HCT116 (cell line): ENCODE measurements around the gene CFAP54. TPM values are rescaled to one million over a fixed set of nuclear protein-coding genes. Genes with fewer than 3 reads are reported as not detected.

Experiments used
- ATAC-seq: fragments of 200-7000 bp; cut with Tn5 transposase; 2 replicates; pipeline ENCODE4 v1.9.1; 2020; ENCODE audit warnings: mild to moderate bottlenecking, moderate library complexity
- BruUV-seq: library from RNA; stranded (reverse); fragments of 400-500 nt; replicated peaks from 2 replicates; lab custom pipeline; 2021; lab: Mats Ljungman, UMichigan
- CTCF ChIA-PET: fragments of 300-600 bp; sonication (Branson Sonifier 250); formaldehyde crosslinking; loops from one replicate; lab custom pipeline; 2021; ENCODE audit warnings: antibody characterized with exemption; lab: Charles Lee
- POLR2A ChIA-PET: fragments of 300-600, 350-600 bp; sonication (Branson Sonifier 250); formaldehyde crosslinking; loops from one replicate; lab custom pipeline; 2021; ENCODE audit warnings: antibody characterized with exemption; lab: Charles Lee
- RAD21 ChIA-PET, 2 experiments: fragments of 300-600 bp; sonication (Branson Sonifier 250); formaldehyde crosslinking; loops; one replicate each; lab custom pipeline; 2023; ENCODE audit warnings: low total read pairs in 2 of 2; ENCODE audit not compliant: uncharacterized antibody in 2 of 2, unreplicated experiment in 2 of 2, low non-redundant PET in 1 of 2; lab: Charles Lee
- DNase-seq: peaks from one replicate; pipeline ENCODE4 v3.0.0-alpha.2; 2010; ENCODE audit warnings: low read depth, low spot score
- H2AFZ ChIP-seq: fragments of 200-600 bp; shearing (Covaris generic), sonication (generic); 2 replicates; pipeline ENCODE4 v1.6.1; 2017; ENCODE audit warnings: low read depth, mixed run types, mixed read lengths, antibody characterized with exemption, low read length; ENCODE audit not compliant: poor library complexity, severe bottlenecking
- H3K27ac ChIP-seq: 2 replicates; pipeline ENCODE4 v1.5.1; 2012; ENCODE audit warnings: low read depth, low read length
- H3K27me3 ChIP-seq: fragments of 200-600 bp; sonication (generic); 2 replicates; pipeline ENCODE4 v1.6.1; 2016; ENCODE audit warnings: mixed run types, low read length, mixed read lengths; ENCODE audit not compliant: insufficient read depth
- H3K36me3 ChIP-seq, 2 experiments: fragments of 200-500 bp in 1 of 2; fragments of 200-600 bp in 1 of 2; sonication (Bioruptor generic) in 1 of 2; sonication (generic) in 1 of 2; 2 replicates each; pipeline versions ENCODE4 v1.5.1 to v1.6.1; 2014 to 2016; ENCODE audit warnings: low read length in 2 of 2, inconsistent platforms in 1 of 2, mixed read lengths in 1 of 2, mixed run types in 1 of 2; ENCODE audit not compliant: insufficient read depth in 2 of 2, control insufficient read depth in 1 of 2
- H3K4me1 ChIP-seq, 2 experiments: fragments of 200-600 bp in 1 of 2; sonication (generic) in 1 of 2; 2 replicates each; pipeline versions ENCODE4 v1.5.1 to v1.6.1; 2012 to 2017; ENCODE audit warnings: low read length in 2 of 2, inconsistent platforms in 1 of 2, mild to moderate bottlenecking in 1 of 2, mixed read lengths in 1 of 2, mixed run types in 1 of 2, moderate library complexity in 1 of 2; ENCODE audit not compliant: insufficient read depth in 2 of 2, control insufficient read depth in 1 of 2
- H3K4me2 ChIP-seq: fragments of 200-600 bp; sonication (generic); 2 replicates; pipeline ENCODE4 v1.6.1; 2017; ENCODE audit warnings: mixed run types, low read length, mixed read lengths
- H3K4me3 ChIP-seq, 2 experiments: fragments of 200-600 bp in 1 of 2; sonication (generic) in 1 of 2; replicated peaks in 1 of 2; 2 replicates each; pipeline ENCODE4 v1.5.1; 2011 to 2016; ENCODE audit warnings: low read length in 2 of 2, control low read depth in 1 of 2, low read depth in 1 of 2, mild to moderate bottlenecking in 1 of 2, mixed read lengths in 1 of 2, mixed run types in 1 of 2
- H3K79me2 ChIP-seq: fragments of 200-600 bp; sonication (generic); 2 replicates; pipeline ENCODE4 v1.6.1; 2017; ENCODE audit warnings: mild to moderate bottlenecking, mixed run types, low read length, moderate library complexity, mixed read lengths; ENCODE audit not compliant: insufficient read depth
- H3K9ac ChIP-seq: fragments of 200-600 bp; sonication (generic); 2 replicates; pipeline ENCODE4 v1.6.1; 2016; ENCODE audit warnings: low read length, mixed read lengths
- H3K9me2 ChIP-seq: fragments of 200-600 bp; sonication (generic), shearing (Covaris generic); 2 replicates; pipeline ENCODE4 v1.6.1; 2017; ENCODE audit warnings: mixed run types, mild to moderate bottlenecking, moderate library complexity; ENCODE audit not compliant: insufficient read depth
- H3K9me3 ChIP-seq, 2 experiments: fragments of 200-500 bp in 1 of 2; fragments of 200-600 bp in 1 of 2; sonication (Bioruptor generic) in 1 of 2; sonication (generic) in 1 of 2; 2 replicates each; pipeline ENCODE4 v1.6.1; 2014 to 2017; ENCODE audit warnings: low read length in 2 of 2, mixed read lengths in 2 of 2, inconsistent platforms in 1 of 2, low read depth in 1 of 2, mild to moderate bottlenecking in 1 of 2, mixed run types in 1 of 2, moderate library complexity in 1 of 2; ENCODE audit not compliant: control insufficient read depth in 1 of 2, insufficient read depth in 1 of 2
- H4K20me1 ChIP-seq: fragments of 200-600 bp; sonication (generic), shearing (Covaris generic); 2 replicates; pipeline ENCODE4 v1.6.1; 2017; ENCODE audit warnings: mixed run types, mild to moderate bottlenecking, moderate library complexity; ENCODE audit not compliant: insufficient read depth
- ATF3 ChIP-seq: IDR thresholded peaks from 2 replicates; pipeline ENCODE4 v1.6.1; 2012
- EZH2 ChIP-seq: fragments of 200-600 bp; sonication (generic); IDR thresholded peaks from 2 replicates; pipeline ENCODE4 v1.6.1; 2017; ENCODE audit warnings: antibody characterized with exemption, mixed run types
- JUND ChIP-seq: IDR thresholded peaks from 2 replicates; pipeline ENCODE4 v1.6.1; 2012
- intact Hi-C: fragments of 100-400 bp; cut with micrococcal nuclease; formaldehyde crosslinking; loops from 2 replicates; pipeline ENCODE4 v1.10.0; 2022
- total RNA-seq: library from RNA; stranded (reverse); gene quantifications from one replicate; pipeline ENCODE4 v1.2.1, GENCODE V29; 2021; ENCODE audit not compliant: unreplicated experiment
- TF ChIP-seq, protein P1 (sequence below): IDR thresholded peaks from 2 replicates; pipeline ENCODE4 v1.6.1; 2011; ENCODE audit warnings: mild to moderate bottlenecking, low read length, moderate library complexity; ENCODE audit not compliant: insufficient replicate concordance; ENCODE audit errors: extremely low read depth
- TF ChIP-seq, protein P2 (sequence below), 3 experiments: fragments of 200-600 bp in 1 of 3; sonication (generic) in 1 of 3; IDR thresholded peaks in 2 of 3; conservative IDR thresholded peaks in 1 of 3; 2 replicates each; pipeline ENCODE4 v1.5.1; 2012 to 2017; ENCODE audit warnings: low read depth in 2 of 3, low read length in 2 of 3, antibody characterized with exemption in 1 of 3, borderline replicate concordance in 1 of 3, control low read depth in 1 of 3, mild to moderate bottlenecking in 1 of 3, mixed read lengths in 1 of 3, mixed run types in 1 of 3, moderate library complexity in 1 of 3; ENCODE audit not compliant: insufficient read depth in 1 of 3

Gene CFAP54
- total RNA-seq, 1 experiment from 2014 or later: 0.25 TPM

GRCh38 chr12:96870946-96871345 is 381.6 kb downstream of the CFAP54 start:
- no TSS peak for BruUV-seq

More at GRCh38 chr12:96870946-96871345, 381.6 kb downstream of the CFAP54 start:
- no peaks in the 10 kb centered on the region for H3K36me3 ChIP-seq
- DNase-seq (no peak), ATAC-seq (no peak)
- no peak overlapping the region for H3K4me2 ChIP-seq
- H3K9me3 ChIP-seq: no peaks in the 10 kb centered on the region
- no peak overlapping the region for H2AFZ ChIP-seq
- no peaks in the 10 kb centered on the region for H3K4me1 ChIP-seq
- RAD21 ChIA-PET: no interaction called here
- intact Hi-C loops: no loop called here
- no peak overlapping the region for H3K9ac ChIP-seq
- no peak overlapping the region for H3K27ac ChIP-seq
- H3K79me2 ChIP-seq: no peaks in the 10 kb centered on the region
- POLR2A ChIA-PET: no interaction called here
- no peaks in the 10 kb centered on the region for H4K20me1 ChIP-seq
- CTCF ChIA-PET: no interaction called here
- H3K9me2 ChIP-seq: no peaks in the 10 kb centered on the region
- no peak for TF ChIP-seq JUND
- TF ChIP-seq, protein P1, sequence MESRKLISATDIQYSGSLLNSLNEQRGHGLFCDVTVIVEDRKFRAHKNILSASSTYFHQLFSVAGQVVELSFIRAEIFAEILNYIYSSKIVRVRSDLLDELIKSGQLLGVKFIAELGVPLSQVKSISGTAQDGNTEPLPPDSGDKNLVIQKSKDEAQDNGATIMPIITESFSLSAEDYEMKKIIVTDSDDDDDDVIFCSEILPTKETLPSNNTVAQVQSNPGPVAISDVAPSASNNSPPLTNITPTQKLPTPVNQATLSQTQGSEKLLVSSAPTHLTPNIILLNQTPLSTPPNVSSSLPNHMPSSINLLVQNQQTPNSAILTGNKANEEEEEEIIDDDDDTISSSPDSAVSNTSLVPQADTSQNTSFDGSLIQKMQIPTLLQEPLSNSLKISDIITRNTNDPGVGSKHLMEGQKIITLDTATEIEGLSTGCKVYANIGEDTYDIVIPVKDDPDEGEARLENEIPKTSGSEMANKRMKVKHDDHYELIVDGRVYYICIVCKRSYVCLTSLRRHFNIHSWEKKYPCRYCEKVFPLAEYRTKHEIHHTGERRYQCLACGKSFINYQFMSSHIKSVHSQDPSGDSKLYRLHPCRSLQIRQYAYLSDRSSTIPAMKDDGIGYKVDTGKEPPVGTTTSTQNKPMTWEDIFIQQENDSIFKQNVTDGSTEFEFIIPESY: no peak
- TF ChIP-seq, protein P2, sequence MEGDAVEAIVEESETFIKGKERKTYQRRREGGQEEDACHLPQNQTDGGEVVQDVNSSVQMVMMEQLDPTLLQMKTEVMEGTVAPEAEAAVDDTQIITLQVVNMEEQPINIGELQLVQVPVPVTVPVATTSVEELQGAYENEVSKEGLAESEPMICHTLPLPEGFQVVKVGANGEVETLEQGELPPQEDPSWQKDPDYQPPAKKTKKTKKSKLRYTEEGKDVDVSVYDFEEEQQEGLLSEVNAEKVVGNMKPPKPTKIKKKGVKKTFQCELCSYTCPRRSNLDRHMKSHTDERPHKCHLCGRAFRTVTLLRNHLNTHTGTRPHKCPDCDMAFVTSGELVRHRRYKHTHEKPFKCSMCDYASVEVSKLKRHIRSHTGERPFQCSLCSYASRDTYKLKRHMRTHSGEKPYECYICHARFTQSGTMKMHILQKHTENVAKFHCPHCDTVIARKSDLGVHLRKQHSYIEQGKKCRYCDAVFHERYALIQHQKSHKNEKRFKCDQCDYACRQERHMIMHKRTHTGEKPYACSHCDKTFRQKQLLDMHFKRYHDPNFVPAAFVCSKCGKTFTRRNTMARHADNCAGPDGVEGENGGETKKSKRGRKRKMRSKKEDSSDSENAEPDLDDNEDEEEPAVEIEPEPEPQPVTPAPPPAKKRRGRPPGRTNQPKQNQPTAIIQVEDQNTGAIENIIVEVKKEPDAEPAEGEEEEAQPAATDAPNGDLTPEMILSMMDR (IDR thresholded peaks at IDR 0.05 in 2 of 3, conservative IDR thresholded peaks at IDR 0.05 in 1 of 3; ENCODE audit: borderline replicate concordance in 1 of 3, insufficient read depth in 1 of 3, low read depth in 2 of 3, low read length in 2 of 3): no peak
- no peak for TF ChIP-seq EZH2
- no peak for TF ChIP-seq ATF3
- TF ChIP-seq, all 23 proteins: peak for 0
- Histone ChIP-seq H3K27me3 (peaks cover 10% of the 10 kb centered on the region; the same call in 1 of the 2 replicates), H3K4me3 (no peak overlapping the region)
